Activated gamma-delta T cell treated with anti-CD3 and anti-CD28 coated beads, Interleukin-2, amount 50 U/mL, for 16 hours (primary cell): ENCODE measurements around the gene ANTXR2.

Source experiments
- DNase-seq: peaks from one replicate; pipeline ENCODE4 v3.0.0-alpha.2; 2020; ENCODE audit warnings: low read depth

Gene ANTXR2

DNA sequence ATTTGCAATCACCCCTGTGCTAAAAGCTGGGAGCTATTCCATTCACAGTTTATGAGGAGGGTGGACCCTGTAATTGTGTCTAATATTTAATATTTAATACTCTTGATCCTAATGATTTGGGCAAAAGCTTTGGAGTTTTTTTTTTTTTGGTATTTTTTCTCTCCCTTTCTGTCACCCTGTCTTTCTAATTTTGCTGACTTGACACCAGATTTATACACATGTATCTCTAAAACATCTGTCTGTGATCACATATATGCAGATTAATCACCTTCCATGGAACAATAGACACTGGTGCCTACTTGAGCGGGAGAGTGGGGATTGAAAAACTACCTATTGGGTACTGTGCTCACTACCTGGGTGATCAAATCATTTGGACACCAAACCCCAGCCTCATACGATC is 18.7 kb upstream of the ANTXR2 start:
- DNase-seq, result no peak

DNA sequence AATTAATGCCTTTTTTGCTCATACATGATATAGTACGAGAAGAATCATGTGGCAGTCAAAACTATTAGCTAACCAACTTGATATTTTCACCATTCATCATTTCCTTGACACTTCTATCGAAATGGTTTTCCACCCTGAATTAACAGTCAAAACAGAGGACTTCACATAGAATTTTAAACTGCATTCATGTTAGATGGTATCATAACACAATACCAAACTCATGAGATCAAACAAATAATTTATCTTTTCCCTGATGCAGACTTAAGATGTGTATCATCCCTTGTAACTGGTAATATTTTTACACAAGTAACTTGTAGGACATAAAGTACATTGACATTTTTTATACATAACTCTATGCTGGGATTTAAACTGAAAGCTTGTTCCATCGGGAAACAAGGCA is 18.2 kb upstream of the ANTXR2 start:
- DNase-seq, result no peak

DNA sequence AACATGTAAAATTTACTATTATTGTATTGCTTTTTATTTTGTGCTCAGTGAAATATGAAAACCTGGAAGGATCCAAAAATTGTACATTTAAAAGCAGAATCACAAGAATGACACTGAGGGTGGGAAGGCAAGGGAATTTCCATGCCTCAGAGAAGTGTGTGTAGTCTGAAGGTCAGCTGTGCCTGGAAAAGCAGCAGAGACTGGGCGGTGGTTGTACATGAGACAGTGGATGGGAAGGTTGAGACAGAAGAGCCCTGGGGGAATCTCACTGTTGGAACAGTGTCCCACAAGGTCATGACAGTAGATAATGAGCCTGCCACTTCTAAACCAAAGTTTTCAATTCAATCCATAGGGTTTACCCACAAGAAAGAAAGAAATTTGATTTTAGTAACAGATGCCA is 17.1 kb upstream of the ANTXR2 start:
- DNase-seq, result no peak

DNA sequence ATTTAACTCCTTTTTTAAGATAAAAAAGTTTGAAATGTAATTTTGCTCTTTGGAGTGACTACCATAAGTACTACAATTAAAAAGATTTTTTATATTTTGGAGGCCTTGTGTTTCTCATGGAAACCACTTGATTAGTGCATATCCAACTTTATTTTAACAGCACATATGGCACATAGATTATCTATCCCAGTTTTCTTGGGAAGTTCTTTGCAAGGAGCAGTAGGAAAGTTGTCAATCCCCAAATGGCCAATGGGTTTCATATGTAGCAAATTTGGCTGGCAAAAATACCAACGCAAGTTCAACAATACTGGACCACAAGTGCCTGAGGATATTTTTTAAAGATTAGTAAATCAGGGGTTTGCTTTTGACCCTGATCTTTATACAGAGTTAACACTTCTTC is 15.4 kb upstream of the ANTXR2 start:
- DNase-seq, result no peak

DNA sequence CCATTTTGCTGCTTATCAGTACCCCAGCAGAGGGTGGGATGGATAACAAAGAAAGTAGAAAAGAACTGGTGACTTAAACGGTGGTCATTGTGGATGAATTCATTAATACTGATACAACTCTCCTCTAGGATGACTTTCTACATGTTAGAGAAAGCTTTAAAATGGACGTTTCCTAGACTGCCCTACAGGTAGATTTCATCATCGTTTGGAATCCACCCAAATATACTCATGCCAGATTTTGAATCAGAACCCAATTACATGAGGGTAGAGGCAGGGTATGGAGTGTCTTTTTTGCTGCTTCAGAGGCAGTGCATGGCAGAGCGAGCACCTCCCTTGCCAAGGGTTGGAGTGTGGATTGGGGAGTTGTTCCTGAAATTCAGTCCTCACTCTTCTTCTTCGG is 13.3 kb upstream of the ANTXR2 start:
- DNase-seq, result no peak

DNA sequence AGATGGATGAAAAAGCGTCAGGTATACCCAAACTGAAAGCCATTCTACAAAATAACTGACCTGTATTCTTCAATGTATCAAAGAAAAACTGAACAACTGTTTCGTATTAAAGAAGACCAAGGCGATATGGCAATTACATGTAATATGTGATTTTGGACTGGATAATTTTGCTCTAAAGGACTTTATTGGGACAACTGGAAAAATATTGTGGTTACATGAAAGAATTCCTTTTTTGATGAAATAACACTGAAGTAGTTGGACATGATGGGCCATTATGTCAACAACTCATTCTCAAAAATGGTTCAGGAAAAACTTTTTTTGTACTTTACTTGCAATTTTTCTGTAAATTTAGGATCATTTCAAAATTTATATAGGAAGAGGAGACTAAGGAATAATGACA is 12.1 kb upstream of the ANTXR2 start:
- DNase-seq, result no peak

DNA sequence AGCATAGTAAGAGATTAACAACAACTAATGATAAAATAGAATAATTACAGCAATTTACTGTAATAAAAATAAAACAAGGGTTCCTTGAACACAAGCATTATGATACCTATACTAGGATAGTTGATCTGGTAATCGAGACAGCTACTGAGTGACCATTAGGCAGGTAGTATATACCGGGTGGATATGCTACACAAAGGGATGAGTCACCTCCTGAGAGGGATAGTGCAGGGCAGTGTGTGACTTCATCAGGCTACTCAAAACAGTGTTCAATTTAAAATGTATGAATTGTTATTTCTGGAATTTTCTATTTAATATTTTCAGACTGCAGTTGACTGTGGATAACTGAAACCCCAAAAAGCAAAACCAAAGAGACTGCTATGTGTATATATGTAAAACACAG is 9.7 kb upstream of the ANTXR2 start:
- DNase-seq, result no peak

DNA sequence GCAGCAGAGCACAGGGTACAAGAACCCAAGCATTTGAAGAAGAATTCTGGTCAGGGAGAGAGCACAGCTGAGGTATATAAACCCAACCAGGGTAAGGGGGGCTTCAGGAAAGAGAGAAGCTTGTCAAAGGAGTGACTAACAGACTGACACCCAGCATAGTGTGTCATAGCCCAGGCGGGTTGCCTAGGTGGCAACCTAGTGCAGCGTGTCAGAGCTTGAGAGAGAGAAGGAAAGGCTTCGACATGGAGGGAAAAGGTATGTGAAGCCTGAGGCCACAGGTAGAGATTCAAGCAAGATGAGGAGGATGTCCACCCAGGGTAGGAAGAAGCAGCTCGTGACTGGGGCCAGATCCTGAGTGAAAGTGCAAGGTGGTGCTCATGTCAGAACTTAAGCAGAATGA is 8.5 kb upstream of the ANTXR2 start:
- DNase-seq, result no peak

DNA sequence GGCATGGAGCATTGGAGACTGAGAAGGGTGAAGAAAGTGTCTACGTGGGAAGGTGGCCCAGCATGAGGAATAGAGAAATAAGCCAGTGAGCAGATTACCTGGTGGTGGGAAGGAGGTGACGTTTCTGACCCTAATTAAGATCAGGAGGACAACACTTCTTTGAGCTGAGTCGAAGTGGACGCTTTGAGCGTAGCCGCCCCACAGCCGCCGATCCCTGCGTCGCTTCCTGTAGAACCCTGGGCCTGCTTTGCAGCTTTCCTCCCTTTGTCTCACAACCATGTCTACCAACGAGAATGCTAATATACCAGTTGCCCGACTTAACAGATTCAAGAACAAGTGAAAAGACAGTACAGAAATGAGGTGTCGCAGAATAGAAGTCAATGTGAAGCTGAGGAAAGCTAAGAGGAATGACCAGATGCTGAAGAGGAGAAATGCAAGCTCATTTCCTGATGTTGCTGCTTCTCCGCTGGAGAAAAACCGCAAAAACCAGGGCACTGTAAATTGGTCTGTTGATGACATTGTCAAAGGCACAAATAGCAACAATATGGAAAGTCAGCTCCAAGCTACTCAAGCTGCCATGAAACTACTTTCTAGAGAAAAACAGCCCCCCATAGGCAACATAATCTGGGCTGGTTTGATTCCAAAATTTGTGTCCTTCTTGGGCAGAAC is 6.4 kb upstream of the ANTXR2 start:
- no peak for DNase-seq

DNA sequence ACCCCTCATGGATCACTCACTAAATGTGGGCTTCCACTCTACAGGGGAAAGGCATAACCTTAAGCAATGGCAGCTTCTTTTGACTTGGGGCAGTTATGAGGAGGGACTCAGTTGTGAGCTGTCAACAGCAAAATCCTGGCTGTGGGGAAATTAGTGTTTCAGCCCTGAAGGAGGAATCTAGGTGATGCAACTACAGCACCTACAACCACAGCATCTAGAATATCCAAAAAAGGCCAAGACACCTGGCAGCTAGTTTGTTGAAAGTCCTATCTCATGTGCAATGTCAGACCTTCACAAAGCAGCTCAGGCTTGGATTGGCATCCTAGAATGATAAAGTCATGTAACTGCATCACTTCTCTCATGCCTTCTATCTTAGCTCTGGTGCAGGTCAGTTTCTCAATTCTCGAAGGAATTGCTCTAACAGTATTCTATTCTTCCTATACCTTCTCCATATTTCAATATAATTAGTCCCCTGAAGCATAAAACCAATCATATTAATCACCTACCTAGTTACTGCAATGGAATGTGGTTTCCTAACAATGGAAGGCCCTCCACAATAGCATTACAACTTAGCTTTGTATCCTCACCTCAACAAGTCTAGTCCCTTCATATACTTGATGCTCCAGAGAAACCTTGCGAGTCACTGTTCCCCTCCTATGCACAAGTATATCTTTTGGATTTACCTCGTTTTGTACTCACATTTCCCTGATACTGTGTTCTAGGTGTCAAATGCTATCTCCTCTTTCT is 5.5 kb upstream of the ANTXR2 start:
- DNase-seq, result no peak

DNA sequence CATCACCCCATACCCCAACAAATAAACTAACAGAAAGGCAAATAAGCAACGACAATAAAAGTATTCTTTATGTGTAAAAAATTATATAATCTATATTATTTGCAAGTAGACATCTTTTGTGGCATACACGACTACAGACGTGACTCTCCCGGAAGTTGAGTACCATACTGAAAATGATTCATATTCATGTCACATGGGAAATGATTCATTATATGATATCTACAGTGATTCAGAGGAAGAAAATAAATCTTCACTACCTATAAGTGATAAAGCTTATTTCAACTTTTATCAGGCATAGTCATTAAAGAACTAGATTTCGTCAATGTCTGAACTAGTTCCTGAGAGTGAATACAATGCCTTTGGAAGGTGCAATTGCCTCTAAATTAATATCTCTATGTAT is 4.6 kb upstream of the ANTXR2 start:
- no peak for DNase-seq

DNA sequence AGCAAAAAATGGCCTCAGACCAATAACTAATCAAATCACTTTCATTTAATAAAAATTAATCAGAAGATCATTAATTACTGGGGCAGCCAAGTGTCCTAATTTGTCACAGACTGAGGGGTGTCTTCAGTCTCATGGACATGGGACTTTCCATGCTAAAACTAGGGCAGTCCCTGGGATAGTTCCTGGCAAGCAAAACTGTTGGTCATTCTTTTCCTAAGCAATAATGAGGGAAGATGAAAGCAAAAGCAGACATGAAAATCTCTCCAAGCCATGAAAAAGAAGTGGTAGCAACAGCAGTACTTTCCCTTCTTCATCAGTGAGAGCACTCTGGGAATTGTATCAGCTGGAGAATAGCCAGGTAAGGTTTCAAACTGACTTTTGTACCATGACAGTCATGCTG is 3.7 kb upstream of the ANTXR2 start:
- no peak for DNase-seq

DNA sequence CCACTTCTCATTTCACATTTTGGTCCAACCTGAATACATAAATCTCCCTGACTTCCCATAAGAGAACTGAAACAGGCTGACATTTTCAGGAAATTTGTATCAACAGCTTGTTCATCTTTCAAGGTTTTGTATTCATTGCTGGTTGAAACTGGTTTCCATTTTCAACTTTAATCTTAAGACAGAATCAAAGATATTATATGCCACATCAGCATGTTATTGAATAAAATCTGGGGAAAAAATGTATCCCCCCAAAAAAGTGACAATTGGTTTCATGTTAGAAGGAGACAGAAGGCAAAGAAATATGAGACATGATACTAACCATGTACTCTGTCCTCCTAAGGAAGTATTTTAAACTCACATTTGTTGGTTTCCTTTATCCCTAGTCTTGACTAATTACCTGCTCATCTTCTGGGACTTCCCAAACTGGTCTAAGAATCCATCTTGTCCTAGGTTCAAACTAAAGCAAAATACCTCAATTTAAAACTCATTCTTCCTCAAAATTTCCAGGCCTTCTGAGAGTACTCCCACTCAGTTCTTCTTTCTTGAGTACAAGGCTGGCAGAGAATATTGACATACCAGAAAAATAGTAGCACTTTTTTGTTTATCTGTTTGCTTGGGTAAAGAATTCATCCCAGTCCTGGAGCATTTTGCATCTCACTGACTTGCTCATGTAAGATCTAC is 3.1 kb upstream of the ANTXR2 start:
- DNase-seq, result no peak

DNA sequence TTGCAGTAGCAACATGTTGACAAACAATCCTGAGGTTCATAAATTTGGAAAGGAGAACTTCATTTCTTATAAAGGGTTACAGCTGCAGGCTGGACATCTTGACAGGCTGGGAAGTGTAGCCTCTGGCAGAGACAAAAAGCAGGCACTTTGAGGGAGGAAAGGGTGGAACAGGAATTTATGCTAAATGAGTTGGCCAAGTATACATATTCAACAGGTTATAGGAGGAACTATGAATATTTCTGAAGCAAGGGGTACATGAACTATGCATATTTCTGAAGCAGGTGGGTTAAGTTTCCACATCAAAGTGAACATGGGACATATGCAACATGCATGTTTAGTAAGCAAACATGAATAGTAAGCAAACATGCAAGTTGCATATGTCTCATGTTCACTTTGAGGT is 1.6 kb upstream of the ANTXR2 start:
- no peak for DNase-seq

DNA sequence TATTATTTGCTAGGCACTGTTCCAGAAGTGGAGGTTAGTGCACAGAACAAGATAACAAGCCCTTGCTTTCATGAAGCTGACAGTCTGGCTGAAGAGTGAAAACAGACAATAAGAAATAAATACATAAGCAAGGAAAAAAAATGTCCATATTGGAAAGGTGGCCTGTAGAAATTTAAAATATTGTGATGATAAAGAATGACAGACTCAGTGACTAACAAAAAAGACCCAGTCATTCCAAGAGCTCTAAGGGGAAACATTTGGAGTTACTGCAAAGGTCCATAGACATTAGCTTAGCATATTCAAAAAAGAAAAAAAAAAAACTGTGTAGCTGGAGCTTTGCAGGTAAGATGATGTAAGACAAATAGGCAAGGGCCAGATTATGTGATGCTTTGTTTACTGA is 1.0 kb upstream of the ANTXR2 start:
- DNase-seq, result no peak

DNA sequence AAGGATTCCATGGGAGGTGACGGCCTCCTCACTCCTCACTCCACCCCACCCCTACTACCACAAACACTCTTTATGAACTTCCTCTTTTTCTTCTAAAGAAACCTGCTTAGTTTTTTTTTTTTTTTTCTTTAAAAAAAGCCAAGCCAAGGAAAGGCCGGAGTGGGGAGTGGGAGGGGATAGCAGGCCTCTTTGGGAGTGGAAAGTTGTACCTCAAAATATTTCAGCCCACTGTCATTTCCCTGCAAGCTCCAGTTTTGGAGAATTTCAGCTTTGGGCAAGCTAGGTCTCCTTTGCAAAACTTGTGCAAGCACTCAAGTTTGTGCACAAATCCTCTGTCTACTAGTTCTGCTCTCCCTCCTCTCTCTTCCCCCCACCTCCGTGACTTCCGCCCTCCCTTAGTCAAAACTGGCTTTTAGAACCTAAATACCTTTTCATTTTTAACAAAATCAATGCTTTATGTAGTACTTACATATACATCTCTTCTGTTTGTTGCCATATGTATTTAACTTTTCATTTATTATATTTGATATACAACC is 512 bp upstream of the ANTXR2 start:
- DNase-seq, result no peak

DNA sequence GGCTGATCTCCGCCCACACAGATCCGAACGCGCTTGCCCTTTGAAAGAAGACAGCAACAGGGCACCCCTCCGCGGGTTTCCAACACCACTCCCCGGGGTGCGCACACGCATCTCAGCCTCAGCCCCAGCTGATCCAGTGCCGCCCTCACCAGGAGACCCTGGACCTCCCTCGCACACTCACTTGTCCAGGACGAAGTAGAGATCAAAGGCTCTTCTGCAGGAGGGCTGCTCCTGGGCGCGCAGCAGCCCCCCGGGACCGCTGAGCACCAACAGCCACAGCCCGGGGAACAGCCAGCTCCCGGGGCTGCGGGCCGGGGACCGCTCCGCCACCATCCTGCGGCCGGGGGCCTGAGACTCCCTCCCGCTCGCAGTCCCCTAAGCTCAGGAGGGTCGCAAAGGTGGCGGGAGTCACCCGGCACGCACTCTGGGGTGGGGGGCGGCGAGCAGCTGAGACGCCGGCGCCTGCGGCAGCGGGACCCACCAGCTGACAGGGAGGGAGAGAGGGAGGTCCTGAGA is 743 bp downstream of the ANTXR2 start:
- peak; percentile 35 for DNase-seq

DNA sequence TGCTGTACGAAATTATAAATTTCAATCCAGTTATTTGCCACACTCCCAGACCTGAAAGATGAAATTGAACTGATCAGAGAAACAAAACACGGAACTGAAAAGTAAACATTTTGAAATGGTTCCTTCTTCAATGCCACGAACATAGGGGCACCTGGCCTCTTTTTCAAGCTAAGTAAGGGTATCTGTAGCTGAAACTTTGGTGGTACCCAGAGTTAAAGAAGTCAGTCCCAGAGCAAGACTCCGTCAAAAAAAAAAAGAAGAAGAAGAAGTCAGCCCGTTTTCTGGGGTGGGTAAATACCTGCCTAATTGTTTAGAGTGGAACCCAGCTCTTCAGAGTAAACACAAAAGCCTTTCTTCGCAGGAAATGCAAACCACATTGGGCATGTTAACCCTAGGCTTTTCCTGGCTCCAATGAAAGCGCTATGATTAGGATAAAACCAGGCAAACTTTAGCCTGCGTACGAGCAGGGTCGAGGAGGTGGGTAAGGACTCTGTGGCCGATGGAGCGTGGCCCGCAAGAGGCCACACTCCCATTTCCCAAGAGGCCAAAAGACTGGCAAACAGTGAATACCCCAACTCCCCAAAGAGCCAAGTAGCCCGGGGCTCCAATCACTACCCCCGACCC is 1.3 kb downstream of the ANTXR2 start:
- DNase-seq, result no peak

DNA sequence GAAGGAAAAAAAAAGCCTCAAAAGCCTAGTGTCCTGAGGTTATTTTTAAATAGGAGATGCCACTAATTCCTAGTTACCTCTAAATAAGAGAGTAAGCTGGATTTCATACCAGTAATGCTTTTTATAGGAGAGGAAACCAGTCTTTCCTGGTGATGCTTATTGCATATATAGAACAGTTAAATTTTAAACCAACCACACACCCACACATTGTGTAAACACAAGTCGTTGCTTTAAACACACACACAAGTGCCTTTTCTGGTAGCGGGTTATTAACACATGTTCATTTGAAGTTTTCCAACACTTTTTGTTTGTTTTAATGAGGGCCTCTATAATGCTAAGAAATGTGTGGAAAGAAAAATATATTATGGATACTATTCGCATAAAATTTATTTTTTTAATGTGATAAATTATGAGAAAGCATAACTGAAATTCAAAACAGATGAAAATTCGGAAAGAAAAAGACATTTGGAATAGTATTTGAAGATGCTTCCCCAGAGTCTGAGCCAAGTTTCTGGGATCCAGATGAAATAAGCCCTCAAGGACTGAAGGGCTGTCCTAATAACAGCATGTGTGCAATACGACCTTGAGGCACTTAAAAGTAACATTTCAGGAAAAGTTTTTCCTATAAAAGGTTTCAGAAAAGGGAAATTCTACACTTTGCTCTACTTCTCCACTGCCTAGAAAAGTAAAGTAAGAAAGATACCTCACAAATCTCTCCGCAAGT is 2.0 kb downstream of the ANTXR2 start:
- no peak for DNase-seq

DNA sequence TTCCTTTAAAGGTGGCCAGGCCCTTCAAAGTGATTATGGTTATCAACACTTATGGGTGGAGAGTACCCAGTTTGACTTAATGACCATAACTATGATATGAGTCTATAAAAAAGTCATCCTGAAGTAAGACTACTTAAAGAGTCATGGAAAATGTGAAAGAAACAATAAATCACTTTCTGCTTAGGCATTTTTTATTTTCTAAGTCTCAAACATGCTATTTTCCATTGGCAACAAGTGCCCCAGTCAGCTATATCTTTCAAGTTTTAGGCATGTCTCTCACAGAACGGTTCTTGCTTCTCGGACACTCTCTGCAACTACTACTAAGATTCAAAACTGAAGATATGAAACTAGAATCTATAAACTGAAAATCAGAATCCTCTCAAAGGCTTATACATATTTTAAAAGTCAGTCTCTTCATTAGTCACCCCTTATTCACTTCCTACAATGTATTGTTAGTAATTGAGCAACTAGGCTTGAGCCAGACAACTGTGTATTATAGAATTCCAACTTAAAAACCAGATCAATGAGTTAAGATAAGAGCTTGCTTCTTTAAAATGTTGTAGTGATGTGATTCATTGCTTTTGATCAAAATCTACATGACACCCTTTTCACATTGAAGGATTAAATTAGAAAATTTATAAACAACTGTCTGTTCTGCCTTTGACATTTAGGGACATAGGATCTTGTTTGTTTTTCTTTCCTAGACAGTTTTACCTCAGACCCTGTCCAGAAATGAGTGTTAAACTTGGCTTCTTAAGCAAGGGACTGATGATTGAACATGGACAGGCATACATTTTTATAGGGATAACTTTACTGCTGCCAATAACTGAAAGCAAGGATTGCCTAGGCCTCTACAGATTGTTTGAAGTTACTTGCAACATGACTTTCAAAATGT is 2.9 kb downstream of the ANTXR2 start:
- DNase-seq, result no peak
